Measurements from ENCODE around the gene MMADHC.

MMADHC gene

DNA sequence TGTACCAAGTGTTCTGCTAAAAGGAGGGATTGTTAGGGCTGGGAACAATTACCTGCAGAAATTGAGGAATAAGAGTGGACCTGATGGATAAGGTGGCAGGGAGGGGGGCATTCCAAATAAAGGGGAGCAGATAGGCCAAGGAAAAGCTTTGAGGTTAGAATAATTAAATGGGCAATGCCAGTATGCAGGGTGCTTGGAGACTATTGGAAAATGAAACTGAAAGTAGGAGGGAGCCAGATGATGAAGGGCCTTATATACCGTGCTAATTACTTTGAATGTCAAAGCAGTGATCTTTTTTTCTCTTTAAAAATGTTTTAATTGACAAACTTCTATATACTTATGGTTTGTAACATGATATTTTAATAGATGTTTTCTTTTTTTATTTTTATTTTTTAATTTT, 42.9 kb downstream of the MMADHC start:
- no peak for DNase-seq

DNA sequence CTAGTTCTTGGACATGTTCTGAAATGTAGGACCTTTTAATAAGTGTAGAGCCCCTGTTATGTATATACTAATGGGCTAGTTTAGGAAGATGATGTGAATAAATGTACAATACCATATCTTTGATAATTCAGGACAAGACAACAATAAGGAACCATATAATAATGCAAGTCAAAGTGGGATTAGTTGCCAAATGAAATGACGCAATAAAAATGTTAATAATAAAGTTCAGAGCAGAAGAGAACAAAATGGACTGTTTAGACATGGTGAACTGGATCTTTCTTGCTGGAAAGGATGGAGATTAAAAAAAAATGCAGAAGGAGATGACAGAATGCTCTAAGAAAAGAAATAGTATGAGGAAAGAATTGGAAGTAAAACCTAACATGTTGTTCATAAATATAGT, 43.7 kb downstream of the MMADHC start:
- no peak for DNase-seq

GRCh38 chr2:149540138-149540537, 47.4 kb downstream of the MMADHC start:
- DNase-seq, result no peak

GRCh38 chr2:149538138-149538833, 49.3 kb downstream of the MMADHC start:
- DNase-seq, result no peak

GRCh38 chr2:149537092-149537726, 50.4 kb downstream of the MMADHC start:
- DNase-seq, result no peak

- DNase-seq, result no peak
These were observed 50.9 kb downstream of the MMADHC start for GRCh38 chr2:149536649-149537048.

DNA sequence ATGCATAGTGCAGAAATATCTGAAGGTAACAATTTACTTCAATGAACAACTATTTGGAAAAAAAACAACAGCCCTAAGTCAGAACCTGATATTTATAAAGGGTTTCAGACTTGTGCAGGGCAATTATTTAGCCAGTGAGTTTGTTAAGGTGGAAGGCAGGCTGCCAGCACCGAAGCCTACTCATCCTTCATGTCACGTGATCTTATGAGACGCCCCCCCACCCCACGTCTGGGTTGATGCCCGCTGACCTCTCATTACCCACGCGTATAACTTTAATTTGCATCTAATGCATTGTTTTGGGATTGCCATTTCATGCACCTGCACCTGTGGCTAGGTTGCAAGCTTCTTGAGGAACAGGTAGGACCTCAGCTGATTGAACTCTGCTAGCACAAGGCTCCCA, 52.9 kb downstream of the MMADHC start:
- no peak for DNase-seq

- DNase-seq, result no peak
These were observed 58.6 kb downstream of the MMADHC start for GRCh38 chr2:149528983-149529382.

DNA sequence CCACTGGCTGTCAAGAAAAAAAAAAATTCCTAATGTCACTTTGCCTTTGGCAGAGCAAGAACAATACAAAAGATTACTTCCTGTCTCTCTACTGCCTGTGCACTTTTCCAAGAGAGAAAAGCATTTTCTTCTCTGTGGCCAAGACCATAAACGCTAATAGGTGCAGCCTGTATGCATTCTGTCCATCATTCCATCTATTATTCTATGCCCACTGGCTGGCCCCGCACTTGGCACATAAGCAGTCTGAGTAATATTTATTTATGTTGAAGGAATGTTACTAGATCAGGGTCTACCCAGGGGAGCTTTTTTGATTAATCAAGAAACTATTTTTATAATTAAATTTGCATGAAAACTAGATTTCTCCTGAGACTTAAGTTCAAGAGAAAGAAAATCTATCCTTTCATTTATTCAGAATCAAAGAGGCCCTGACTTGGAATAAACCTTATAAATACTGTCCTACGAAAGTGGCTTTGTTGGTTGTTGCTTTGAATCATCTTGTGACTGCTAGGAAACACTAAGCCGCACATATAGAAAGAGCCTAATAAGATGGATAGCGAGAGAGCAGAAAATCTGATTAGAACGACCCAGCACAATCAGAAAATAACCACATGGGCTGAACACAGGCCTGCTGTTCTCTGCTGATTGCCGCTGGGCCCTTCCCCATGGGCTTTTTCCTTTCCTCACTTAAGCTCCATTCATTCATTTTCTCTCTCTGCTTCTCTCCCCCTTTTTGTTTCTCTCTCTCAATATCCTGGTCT, 59.4 kb downstream of the MMADHC start:
- no peak for DNase-seq

DNA sequence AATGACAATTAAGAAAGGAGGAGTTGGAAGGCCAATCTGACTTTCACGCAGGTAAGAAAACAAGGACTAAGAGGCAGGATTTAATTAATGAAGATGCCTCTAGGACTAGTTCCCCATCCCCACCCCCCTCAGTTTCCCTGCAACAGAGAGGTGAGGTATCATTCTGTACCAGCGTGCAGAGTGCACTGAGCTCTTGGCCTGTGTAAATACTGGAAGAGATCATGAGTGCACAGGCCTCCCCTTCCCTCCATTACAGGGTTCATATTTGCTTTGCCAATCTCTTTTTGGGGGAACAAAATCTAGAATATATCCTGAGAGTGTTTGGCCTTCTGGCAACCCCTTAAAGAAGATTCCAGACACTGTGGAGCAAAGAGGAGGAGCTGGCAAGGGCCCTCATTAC, 60.9 kb downstream of the MMADHC start:
- no peak for DNase-seq

- DNase-seq, result no peak
These were observed 62.3 kb downstream of the MMADHC start for GRCh38 chr2:149525323-149525722.

All from inflammatory macrophage treated with lipopolysaccharide for 4 hours (primary cell).